ENCODE data around the gene HOXB13. TPM values are rescaled to one million over a fixed set of nuclear protein-coding genes. Genes with fewer than 3 reads are reported as not detected.

Gene HOXB13
- total and polyA plus RNA-seq, 3 donors from 2014 or later: 0.24 TPM; not detected in 2

- 43 to 44% methylated on average over 3 of the region's 3 CpGs for WGBS, 2 donors
- TF ChIP-seq, protein P1, sequence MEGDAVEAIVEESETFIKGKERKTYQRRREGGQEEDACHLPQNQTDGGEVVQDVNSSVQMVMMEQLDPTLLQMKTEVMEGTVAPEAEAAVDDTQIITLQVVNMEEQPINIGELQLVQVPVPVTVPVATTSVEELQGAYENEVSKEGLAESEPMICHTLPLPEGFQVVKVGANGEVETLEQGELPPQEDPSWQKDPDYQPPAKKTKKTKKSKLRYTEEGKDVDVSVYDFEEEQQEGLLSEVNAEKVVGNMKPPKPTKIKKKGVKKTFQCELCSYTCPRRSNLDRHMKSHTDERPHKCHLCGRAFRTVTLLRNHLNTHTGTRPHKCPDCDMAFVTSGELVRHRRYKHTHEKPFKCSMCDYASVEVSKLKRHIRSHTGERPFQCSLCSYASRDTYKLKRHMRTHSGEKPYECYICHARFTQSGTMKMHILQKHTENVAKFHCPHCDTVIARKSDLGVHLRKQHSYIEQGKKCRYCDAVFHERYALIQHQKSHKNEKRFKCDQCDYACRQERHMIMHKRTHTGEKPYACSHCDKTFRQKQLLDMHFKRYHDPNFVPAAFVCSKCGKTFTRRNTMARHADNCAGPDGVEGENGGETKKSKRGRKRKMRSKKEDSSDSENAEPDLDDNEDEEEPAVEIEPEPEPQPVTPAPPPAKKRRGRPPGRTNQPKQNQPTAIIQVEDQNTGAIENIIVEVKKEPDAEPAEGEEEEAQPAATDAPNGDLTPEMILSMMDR (IDR thresholded peaks at IDR 0.05): no peak
- TF ChIP-seq POLR2A (IDR thresholded peaks at IDR 0.05): no peak
- H3K4me3 ChIP-seq: no peak overlapping the region
- H3K36me3 ChIP-seq (ENCODE audit: low read depth, missing control alignments): no peaks in the 10 kb centered on the region
- H3K27ac ChIP-seq: no peak overlapping the region
- intact Hi-C loops (cut with DNase I; ENCODE audit: low total_unique reads): no loop called here
- H3K27me3 ChIP-seq: peaks cover 6% of the 10 kb centered on the region
- H3K4me1 ChIP-seq: peaks cover 12% of the 10 kb centered on the region
- H3K9me3 ChIP-seq: no peaks in the 10 kb centered on the region
- no peak for DNase-seq
Observed at GRCh38 chr17:48730240-48730550, 1.6 kb upstream of the HOXB13 start.

GRCh38 chr17:48729335-48730239, 1.0 kb upstream of the HOXB13 start:
- H3K4me1 ChIP-seq: peaks cover 17% of the 10 kb centered on the region
- no peak for DNase-seq
- no peaks in the 10 kb centered on the region for H3K36me3 ChIP-seq (ENCODE audit: low read depth, missing control alignments)
- H3K9me3 ChIP-seq: no peaks in the 10 kb centered on the region
- 5 to 7% methylated on average over 18 to 19 of the region's 19 CpGs for WGBS, 2 donors
- TF ChIP-seq POLR2A (IDR thresholded peaks at IDR 0.05): no peak
- TF ChIP-seq, protein P1 (IDR thresholded peaks at IDR 0.05): no peak
- H3K27ac ChIP-seq: no peak overlapping the region
- intact Hi-C loops (cut with DNase I; ENCODE audit: low total_unique reads): loop anchor here (5.0 to 10.0 kb wide), 2 partner anchors 65 to 153 kb away; no protein-coding TSS in a partner anchor
- H3K4me3 ChIP-seq: peak overlapping the region in 1 of 2 donors; percentile 17
- peaks cover 6% of the 10 kb centered on the region for H3K27me3 ChIP-seq

GRCh38 chr17:48727415-48728175, 955 bp downstream of the HOXB13 start:
- H3K36me3 ChIP-seq (ENCODE audit: low read depth, missing control alignments): no peaks in the 10 kb centered on the region
- intact Hi-C loops (cut with DNase I; ENCODE audit: low total_unique reads): loop anchor here (5.0 to 10.0 kb wide), 2 partner anchors 67 to 155 kb away; no protein-coding TSS in a partner anchor
- TF ChIP-seq POLR2A (IDR thresholded peaks at IDR 0.05): no peak
- TF ChIP-seq, protein P1 (IDR thresholded peaks at IDR 0.05): no peak
- H3K27me3 ChIP-seq: peaks cover 1% of the 10 kb centered on the region
- WGBS, 2 donors: 22 to 28% methylated on average over 6 to 8 of the region's 9 CpGs
- peaks cover 23% of the 10 kb centered on the region for H3K4me1 ChIP-seq
- H3K27ac ChIP-seq: no peak overlapping the region
- no peaks in the 10 kb centered on the region for H3K9me3 ChIP-seq
- H3K4me3 ChIP-seq: no peak overlapping the region
- DNase-seq: no peak

DNA sequence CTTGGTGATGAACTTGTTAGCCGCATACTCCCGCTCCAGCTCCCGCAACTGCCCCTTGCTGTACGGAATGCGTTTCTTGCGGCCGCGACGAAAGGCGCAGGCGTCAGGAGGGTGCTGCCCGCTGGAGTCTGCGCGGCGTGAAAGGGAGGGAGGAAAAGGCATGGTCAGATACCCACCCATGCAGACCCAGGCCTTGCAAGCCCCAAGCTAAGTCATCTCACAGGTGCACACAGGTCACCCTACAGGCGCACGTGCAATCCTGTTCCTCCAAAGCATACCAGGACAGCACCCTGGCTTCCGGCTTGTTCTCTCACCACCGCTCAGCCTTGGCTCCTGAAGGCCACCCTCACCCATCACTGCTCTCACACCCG, 1.6 kb downstream of the HOXB13 start:
- H3K4me3 ChIP-seq: no peak overlapping the region
- 5 to 6% methylated on average over 17 to 20 of the region's 20 CpGs for WGBS, 2 donors
- H3K27me3 ChIP-seq: no peaks in the 10 kb centered on the region
- H3K27ac ChIP-seq: no peak overlapping the region
- no peaks in the 10 kb centered on the region for H3K36me3 ChIP-seq (ENCODE audit: low read depth, missing control alignments)
- DNase-seq: no peak
- intact Hi-C loops (cut with DNase I; ENCODE audit: low total_unique reads): loop anchor here (5.0 to 10.0 kb wide), 2 partner anchors 68 to 155 kb away; no protein-coding TSS in a partner anchor
- H3K9me3 ChIP-seq: no peaks in the 10 kb centered on the region
- peaks cover 23% of the 10 kb centered on the region for H3K4me1 ChIP-seq
- TF ChIP-seq POLR2A (IDR thresholded peaks at IDR 0.05): no peak
- TF ChIP-seq, protein P1 (IDR thresholded peaks at IDR 0.05): no peak
